ENCODE data around the gene VAV2. TPM values are rescaled to one million over a fixed set of nuclear protein-coding genes. Genes with fewer than 3 reads are reported as not detected.
A peak's percentile ranks its signal among the peaks of the same experiment; 100 is the strongest.

Gene VAV2
- total and polyA plus RNA-seq, 12 donors = 3.3 to 96.2 (median 31.2) TPM

DNA sequence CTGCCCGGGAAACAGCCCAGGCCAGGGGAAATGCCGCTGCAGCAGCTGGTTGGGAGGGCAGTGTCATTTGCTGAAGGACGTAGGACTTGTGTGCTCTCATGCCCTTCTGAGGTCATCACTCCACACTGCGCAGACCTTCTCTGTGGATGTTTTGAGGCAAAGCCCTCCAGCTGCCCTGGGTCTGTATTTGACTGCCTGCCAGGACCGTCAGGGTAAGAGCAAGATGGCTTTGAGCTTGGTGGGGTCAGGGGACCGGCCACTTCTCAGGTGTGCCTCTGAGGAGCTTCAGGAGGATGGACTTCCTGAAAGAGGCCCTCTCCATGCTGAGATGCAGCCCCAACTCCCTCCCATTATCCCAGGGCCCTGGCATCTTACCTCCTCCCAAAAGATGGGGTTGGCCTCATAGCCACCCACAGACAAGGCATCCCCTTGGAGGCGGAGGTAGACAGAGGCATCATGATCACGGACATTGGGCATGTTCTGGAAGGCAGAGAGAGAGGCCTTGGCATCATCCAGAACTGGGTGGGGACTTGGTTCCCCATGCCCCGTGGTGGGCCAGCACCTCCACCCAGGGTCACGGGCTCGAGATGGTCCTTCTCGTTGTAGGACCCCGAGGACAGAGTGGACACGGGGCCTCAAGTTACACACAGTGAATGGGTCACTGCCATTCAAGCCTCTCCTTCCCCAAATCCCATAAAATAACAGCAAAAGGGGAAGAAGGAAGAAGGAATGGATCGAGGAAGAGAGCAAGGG is 273.4 kb downstream of the VAV2 start:
- Histone ChIP-seq H3K4me1 (replicated peaks in 1 of 2) (peaks cover 0 to 11% of the 10 kb centered on the region in 2 donors), H3K9me3 (replicated peaks in 1 of 3) (no peaks in the 10 kb centered on the region), H3K36me3 (replicated peaks in 1 of 2) (no peaks in the 10 kb centered on the region), H3K27ac (no peak overlapping the region), H3K27me3 (no peaks in the 10 kb centered on the region), H3K4me3 (no peak overlapping the region)
- no peak for DNase-seq
- WGBS, 4 donors = 85 to 88% (median 86%) methylated on average over 8 to 15 of the region's 15 CpGs
- TF ChIP-seq, protein P1, sequence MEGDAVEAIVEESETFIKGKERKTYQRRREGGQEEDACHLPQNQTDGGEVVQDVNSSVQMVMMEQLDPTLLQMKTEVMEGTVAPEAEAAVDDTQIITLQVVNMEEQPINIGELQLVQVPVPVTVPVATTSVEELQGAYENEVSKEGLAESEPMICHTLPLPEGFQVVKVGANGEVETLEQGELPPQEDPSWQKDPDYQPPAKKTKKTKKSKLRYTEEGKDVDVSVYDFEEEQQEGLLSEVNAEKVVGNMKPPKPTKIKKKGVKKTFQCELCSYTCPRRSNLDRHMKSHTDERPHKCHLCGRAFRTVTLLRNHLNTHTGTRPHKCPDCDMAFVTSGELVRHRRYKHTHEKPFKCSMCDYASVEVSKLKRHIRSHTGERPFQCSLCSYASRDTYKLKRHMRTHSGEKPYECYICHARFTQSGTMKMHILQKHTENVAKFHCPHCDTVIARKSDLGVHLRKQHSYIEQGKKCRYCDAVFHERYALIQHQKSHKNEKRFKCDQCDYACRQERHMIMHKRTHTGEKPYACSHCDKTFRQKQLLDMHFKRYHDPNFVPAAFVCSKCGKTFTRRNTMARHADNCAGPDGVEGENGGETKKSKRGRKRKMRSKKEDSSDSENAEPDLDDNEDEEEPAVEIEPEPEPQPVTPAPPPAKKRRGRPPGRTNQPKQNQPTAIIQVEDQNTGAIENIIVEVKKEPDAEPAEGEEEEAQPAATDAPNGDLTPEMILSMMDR (IDR thresholded peaks at IDR 0.05) = no peak
- no peak for TF ChIP-seq POLR2A (IDR thresholded peaks at IDR 0.05)
- intact Hi-C loops (cut with DNase I) = loop anchor here (5.0 to 10.0 kb wide), 2 partner anchors 144 to 191 kb away; no protein-coding TSS in a partner anchor

GRCh38 chr9:133717113-133718031 is 274.8 kb downstream of the VAV2 start:
- H3K36me3 ChIP-seq (replicated peaks in 1 of 2) = no peaks in the 10 kb centered on the region
- no peaks in the 10 kb centered on the region for H3K9me3 ChIP-seq (replicated peaks in 1 of 3)
- 89 to 94% (median 89%) methylated on average over 14 to 20 of the region's 20 CpGs for WGBS, 4 donors
- no peaks in the 10 kb centered on the region for H3K27me3 ChIP-seq
- H3K4me3 ChIP-seq = no peak overlapping the region
- DNase-seq = no peak
- TF ChIP-seq POLR2A (IDR thresholded peaks at IDR 0.05) = no peak
- TF ChIP-seq, protein P1 (IDR thresholded peaks at IDR 0.05) = no peak
- H3K27ac ChIP-seq = peak overlapping the region in 1 of 5 donors; percentile 92
- peaks cover 0 to 11% of the 10 kb centered on the region in 2 donors for H3K4me1 ChIP-seq (replicated peaks in 1 of 2)
- intact Hi-C loops (cut with DNase I) = loop anchor here (5.0 to 10.0 kb wide), 2 partner anchors 143 to 190 kb away; no protein-coding TSS in a partner anchor

- intact Hi-C loops (cut with DNase I) = loop anchor here (5.0 to 10.0 kb wide), 2 partner anchors 142 to 189 kb away; no protein-coding TSS in a partner anchor
- no peak for TF ChIP-seq POLR2A (IDR thresholded peaks at IDR 0.05)
- TF ChIP-seq, protein P1 (IDR thresholded peaks at IDR 0.05) = no peak
- no peak for DNase-seq
- Histone ChIP-seq H3K27ac (peak overlapping the region in 2 of 5 donors; percentile 66 to 92), H3K4me1 (replicated peaks in 1 of 2) (peaks cover 0 to 11% of the 10 kb centered on the region in 2 donors), H3K27me3 (no peaks in the 10 kb centered on the region), H3K4me3 (no peak overlapping the region), H3K9me3 (replicated peaks in 1 of 3) (no peaks in the 10 kb centered on the region), H3K36me3 (replicated peaks in 1 of 2) (no peaks in the 10 kb centered on the region)
- 71 to 82% (median 76%) methylated on average over 4 to 8 of the region's 8 CpGs for WGBS, 4 donors
Measured at GRCh38 chr9:133716564-133717112, 275.5 kb downstream of the VAV2 start.

Measured in adrenal gland (tissue), 12 donors.